Esophagus muscularis mucosa (tissue), 4 donors: ENCODE measurements around the gene BBIP1.

Experiments
- CTCF ChIP-seq, 3 experiments: fragments of 200-600 bp in 2 of 3; fragments of 450-650 bp in 1 of 3; sonication (generic) in 2 of 3; IDR thresholded peaks; one replicate each; pipeline ENCODE4 v1.5.1; 2017 to 2019; ENCODE audit warnings: antibody characterized with exemption in 3 of 3, mild to moderate bottlenecking in 2 of 3, moderate library complexity in 1 of 3
- EP300 ChIP-seq: sonication (generic); formaldehyde crosslinking; IDR thresholded peaks from one replicate; pipeline ENCODE4 v1.6.1; 2017; ENCODE audit warnings: antibody characterized with exemption
- POLR2A ChIP-seq: fragments of 450-650 bp; IDR thresholded peaks from one replicate; pipeline ENCODE4 v1.6.1; 2017; ENCODE audit warnings: antibody characterized with exemption, moderate library complexity, mild to moderate bottlenecking, low read depth

GRCh38 chr10:110898391-110898790 lies 20.6 kb downstream of the BBIP1 start:
- TF ChIP-seq CTCF (IDR thresholded peaks at IDR 0.05) (no peak), POLR2A (no peak), EP300 (no peak)
